ENCODE data around the gene OR2D3. TPM values are rescaled to one million over a fixed set of nuclear protein-coding genes. Genes with fewer than 3 reads are reported as not detected.

Gene OR2D3, protein sequence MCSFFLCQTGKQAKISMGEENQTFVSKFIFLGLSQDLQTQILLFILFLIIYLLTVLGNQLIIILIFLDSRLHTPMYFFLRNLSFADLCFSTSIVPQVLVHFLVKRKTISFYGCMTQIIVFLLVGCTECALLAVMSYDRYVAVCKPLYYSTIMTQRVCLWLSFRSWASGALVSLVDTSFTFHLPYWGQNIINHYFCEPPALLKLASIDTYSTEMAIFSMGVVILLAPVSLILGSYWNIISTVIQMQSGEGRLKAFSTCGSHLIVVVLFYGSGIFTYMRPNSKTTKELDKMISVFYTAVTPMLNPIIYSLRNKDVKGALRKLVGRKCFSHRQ
- total RNA-seq: not detected

DNA sequence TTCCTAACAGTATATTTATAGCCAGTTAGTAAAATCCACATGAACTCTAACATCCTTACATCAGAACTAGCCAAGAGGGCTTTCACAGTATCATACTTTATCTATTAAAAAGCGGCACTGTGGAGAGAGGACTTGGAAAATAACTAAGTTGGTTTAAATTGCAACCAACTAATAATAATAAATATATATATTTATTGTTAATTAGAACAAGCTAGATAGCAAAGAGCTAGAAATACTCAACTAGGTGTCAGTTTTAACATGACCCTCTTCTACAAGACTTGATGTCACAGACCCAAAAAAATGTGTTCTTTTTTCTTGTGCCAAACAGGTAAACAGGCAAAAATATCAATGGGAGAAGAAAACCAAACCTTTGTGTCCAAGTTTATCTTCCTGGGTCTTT lies at the start of gene OR2D3:
Gene OR2D3 (plus strand): TSS at position 301 of the 400 bp plus-strand sequence. CDS start 0 bp downstream, at position 301.
- TF ChIP-seq POLR2AphosphoS5 (IDR thresholded peaks at IDR 0.05) (no peak), POLR2A (IDR thresholded peaks at IDR 0.05) (no peak)
- TF ChIP-seq, protein P1, sequence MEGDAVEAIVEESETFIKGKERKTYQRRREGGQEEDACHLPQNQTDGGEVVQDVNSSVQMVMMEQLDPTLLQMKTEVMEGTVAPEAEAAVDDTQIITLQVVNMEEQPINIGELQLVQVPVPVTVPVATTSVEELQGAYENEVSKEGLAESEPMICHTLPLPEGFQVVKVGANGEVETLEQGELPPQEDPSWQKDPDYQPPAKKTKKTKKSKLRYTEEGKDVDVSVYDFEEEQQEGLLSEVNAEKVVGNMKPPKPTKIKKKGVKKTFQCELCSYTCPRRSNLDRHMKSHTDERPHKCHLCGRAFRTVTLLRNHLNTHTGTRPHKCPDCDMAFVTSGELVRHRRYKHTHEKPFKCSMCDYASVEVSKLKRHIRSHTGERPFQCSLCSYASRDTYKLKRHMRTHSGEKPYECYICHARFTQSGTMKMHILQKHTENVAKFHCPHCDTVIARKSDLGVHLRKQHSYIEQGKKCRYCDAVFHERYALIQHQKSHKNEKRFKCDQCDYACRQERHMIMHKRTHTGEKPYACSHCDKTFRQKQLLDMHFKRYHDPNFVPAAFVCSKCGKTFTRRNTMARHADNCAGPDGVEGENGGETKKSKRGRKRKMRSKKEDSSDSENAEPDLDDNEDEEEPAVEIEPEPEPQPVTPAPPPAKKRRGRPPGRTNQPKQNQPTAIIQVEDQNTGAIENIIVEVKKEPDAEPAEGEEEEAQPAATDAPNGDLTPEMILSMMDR (IDR thresholded peaks at IDR 0.05): no peak
- no peak for DNase-seq (ENCODE audit: low spot score in 2 of 2)
- Histone ChIP-seq H3K27me3 (no peaks in the 10 kb centered on the region), H3K27ac (no peak within 1 kb of the TSS), H3K4me3 (no peak within 1 kb of the TSS), H3K9me3 (no peaks in the 10 kb centered on the region), H3K36me3 (no peaks in the 10 kb centered on the region), H3K4me1 (no peaks in the 10 kb centered on the region)
- intact Hi-C loops (cut with DNase I; ENCODE audit: low total_unique reads): no loop called here

DNA sequence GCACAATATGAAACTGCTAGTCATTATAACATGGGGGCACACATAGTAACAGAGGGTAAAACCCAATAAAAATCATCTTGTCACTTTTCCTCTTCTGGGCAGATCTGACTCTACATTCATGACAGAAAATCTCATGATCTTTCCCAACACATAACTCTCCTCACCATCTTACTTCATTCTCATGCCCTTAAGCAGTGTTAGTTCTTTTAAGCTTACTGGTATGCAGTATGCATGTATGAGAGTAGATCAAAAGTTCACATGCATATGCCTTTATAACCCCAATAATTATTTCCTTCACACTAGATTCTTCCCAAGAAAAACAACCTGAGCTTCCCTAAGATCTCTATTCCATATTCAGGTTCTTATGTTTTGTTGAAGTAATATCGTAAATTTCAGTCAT lies 49.5 kb upstream of the OR2D3 start:
- H3K4me3 ChIP-seq: no peak overlapping the region
- no peak for TF ChIP-seq POLR2AphosphoS5 (IDR thresholded peaks at IDR 0.05)
- no peak for TF ChIP-seq POLR2A (IDR thresholded peaks at IDR 0.05)
- TF ChIP-seq, protein P1 (IDR thresholded peaks at IDR 0.05): no peak
- intact Hi-C loops (cut with DNase I; ENCODE audit: low total_unique reads): no loop called here
- no peaks in the 10 kb centered on the region for H3K4me1 ChIP-seq
- no peaks in the 10 kb centered on the region for H3K27me3 ChIP-seq
- no peak for DNase-seq (ENCODE audit: low spot score in 2 of 2)
- no peaks in the 10 kb centered on the region for H3K9me3 ChIP-seq
- H3K27ac ChIP-seq: no peak overlapping the region
- no peaks in the 10 kb centered on the region for H3K36me3 ChIP-seq

DNA sequence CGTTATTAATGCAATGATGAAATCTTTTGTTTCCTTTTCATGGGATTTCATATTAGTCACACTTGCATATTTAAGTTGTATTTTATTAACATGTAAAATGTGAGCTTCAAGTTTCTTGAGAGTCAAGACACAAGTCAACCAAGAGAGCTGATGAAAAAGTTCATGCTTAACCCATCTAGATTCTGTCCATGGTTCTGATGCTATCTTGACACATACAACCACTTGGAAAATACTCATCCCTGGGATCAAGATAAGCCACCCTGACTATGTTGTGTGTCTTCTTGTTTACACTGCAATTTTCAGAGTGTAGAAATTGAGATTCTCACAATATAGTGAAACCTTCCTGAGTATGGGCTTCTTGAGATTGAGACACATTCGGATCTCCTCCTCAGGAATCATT lies 45.0 kb upstream of the OR2D3 start:
- intact Hi-C loops (cut with DNase I; ENCODE audit: low total_unique reads): no loop called here

DNA sequence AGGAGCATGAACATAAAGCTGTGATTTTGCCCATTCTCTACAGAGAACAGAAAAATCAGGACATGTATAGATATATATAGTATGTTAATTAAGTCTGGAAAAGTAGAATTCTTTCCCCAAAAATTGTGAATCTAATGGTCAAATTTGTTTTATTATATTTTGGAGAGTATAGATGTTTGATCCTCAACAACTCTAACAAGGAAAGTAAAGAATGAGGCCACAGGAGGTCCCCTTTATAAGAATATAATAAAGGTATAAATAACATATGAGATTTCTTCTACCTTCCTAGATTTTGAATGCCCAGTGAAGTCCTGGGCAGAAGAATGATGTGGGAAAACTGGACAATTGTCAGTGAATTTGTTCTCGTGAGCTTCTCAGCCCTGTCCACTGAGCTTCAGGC lies 44.5 kb upstream of the OR2D3 start, which contains the start of gene OR10A4:
Gene OR10A4 (plus strand): TSS at position 301 of the 400 bp plus-strand sequence. CDS start 23 bp downstream, at position 324.
- Histone ChIP-seq H3K27me3 (no peaks in the 10 kb centered on the region), H3K27ac (no peak within 1 kb of the TSS), H3K36me3 (no peaks in the 10 kb centered on the region), H3K4me1 (no peaks in the 10 kb centered on the region), H3K9me3 (no peaks in the 10 kb centered on the region), H3K4me3 (no peak within 1 kb of the TSS)
- DNase-seq (ENCODE audit: low spot score in 2 of 2): no peak
- intact Hi-C loops (cut with DNase I; ENCODE audit: low total_unique reads): no loop called here
- TF ChIP-seq, protein P1 (IDR thresholded peaks at IDR 0.05): no peak
- TF ChIP-seq POLR2A (IDR thresholded peaks at IDR 0.05) (no peak), POLR2AphosphoS5 (IDR thresholded peaks at IDR 0.05) (no peak)

More for the DNA sequence above, 45.0 kb upstream of the OR2D3 start:
- DNase-seq (ENCODE audit: low spot score in 2 of 2): no peak
- Histone ChIP-seq H3K27ac (no peak overlapping the region), H3K27me3 (no peaks in the 10 kb centered on the region), H3K36me3 (no peaks in the 10 kb centered on the region), H3K4me1 (no peaks in the 10 kb centered on the region), H3K9me3 (no peaks in the 10 kb centered on the region), H3K4me3 (no peak overlapping the region)
- TF ChIP-seq POLR2A (IDR thresholded peaks at IDR 0.05): no peak
- TF ChIP-seq POLR2AphosphoS5 (IDR thresholded peaks at IDR 0.05): no peak
- TF ChIP-seq, protein P1 (IDR thresholded peaks at IDR 0.05): no peak

DNA sequence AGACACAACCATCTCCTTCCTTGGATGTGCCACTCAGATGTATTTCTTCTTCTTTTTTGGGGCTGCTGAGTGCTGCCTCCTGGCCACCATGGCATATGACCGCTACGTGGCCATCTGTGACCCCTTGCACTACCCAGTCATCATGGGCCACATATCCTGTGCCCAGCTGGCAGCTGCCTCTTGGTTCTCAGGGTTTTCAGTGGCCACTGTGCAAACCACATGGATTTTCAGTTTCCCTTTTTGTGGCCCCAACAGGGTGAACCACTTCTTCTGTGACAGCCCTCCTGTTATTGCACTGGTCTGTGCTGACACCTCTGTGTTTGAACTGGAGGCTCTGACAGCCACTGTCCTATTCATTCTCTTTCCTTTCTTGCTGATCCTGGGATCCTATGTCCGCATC lies 43.9 kb upstream of the OR2D3 start:
- no peak for DNase-seq (ENCODE audit: low spot score in 2 of 2)
- intact Hi-C loops (cut with DNase I; ENCODE audit: low total_unique reads): no loop called here
- Histone ChIP-seq H3K4me1 (no peaks in the 10 kb centered on the region), H3K27me3 (no peaks in the 10 kb centered on the region), H3K36me3 (no peaks in the 10 kb centered on the region), H3K9me3 (no peaks in the 10 kb centered on the region), H3K4me3 (no peak overlapping the region), H3K27ac (no peak overlapping the region)
- TF ChIP-seq, protein P1 (IDR thresholded peaks at IDR 0.05): no peak
- TF ChIP-seq POLR2AphosphoS5 (IDR thresholded peaks at IDR 0.05): no peak
- TF ChIP-seq POLR2A (IDR thresholded peaks at IDR 0.05): no peak

Measured in breast epithelium (tissue), 4 donors.